ENCODE data around the gene EXO1.

DNA sequence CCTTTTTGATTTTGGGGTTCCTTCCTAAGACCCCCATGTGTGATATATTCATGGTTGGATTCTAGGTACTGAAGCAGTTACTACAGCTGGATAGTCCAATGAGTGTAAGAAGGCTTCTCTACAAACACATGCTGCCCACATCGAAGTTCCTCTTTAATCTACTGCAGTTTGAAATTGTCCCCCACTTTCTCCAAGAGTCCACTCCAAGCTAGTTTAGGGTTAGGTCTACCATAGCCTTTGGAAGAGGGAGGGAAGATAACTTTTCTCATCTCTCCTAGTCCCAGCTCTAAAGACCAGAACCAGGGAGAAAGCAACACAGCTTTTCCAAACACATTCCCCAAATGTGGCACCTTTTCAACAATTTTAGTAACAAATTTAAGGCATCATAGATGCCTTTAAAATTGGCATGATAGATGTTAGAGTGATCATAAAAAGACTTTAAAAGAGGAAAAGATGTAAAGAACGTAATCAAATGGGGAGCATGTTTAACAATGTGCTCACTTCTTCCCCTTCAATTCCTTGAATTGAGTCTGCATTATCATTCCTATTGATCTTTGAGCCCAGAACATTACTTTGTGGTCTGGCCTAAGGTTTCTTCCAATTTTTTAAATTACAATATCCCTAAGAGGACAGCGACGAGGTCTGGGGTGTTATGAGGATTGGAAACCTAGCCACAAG, 1.0 kb upstream of the EXO1 start:
- TF ChIP-seq ZNF274 (IDR thresholded peaks at IDR 0.05; ENCODE audit: low read length) (no peak), ZNF274 (tag by site-specific recombination; IDR thresholded peaks at IDR 0.05; ENCODE audit: borderline replicate concordance) (no peak), ZNF792 (tag by site-specific recombination; IDR thresholded peaks at IDR 0.05) (no peak), ZNF473 (tag by site-specific recombination; IDR thresholded peaks at IDR 0.05) (no peak), ZNF302 (tag by site-specific recombination; IDR thresholded peaks at IDR 0.05; ENCODE audit: low read depth) (no peak), GLI2 (tag by site-specific recombination; IDR thresholded peaks at IDR 0.05; ENCODE audit: borderline replicate concordance, low read depth) (no peak), ZNF324 (tag by site-specific recombination; IDR thresholded peaks at IDR 0.05) (no peak), ZNF843 (tag by site-specific recombination; IDR thresholded peaks at IDR 0.05) (no peak), ZSCAN30 (tag by site-specific recombination; IDR thresholded peaks at IDR 0.05) (no peak)
- TF ChIP-seq, protein P1, sequence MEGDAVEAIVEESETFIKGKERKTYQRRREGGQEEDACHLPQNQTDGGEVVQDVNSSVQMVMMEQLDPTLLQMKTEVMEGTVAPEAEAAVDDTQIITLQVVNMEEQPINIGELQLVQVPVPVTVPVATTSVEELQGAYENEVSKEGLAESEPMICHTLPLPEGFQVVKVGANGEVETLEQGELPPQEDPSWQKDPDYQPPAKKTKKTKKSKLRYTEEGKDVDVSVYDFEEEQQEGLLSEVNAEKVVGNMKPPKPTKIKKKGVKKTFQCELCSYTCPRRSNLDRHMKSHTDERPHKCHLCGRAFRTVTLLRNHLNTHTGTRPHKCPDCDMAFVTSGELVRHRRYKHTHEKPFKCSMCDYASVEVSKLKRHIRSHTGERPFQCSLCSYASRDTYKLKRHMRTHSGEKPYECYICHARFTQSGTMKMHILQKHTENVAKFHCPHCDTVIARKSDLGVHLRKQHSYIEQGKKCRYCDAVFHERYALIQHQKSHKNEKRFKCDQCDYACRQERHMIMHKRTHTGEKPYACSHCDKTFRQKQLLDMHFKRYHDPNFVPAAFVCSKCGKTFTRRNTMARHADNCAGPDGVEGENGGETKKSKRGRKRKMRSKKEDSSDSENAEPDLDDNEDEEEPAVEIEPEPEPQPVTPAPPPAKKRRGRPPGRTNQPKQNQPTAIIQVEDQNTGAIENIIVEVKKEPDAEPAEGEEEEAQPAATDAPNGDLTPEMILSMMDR (tag by site-specific recombination; IDR thresholded peaks at IDR 0.05), result no peak
- TF ChIP-seq, protein P2, sequence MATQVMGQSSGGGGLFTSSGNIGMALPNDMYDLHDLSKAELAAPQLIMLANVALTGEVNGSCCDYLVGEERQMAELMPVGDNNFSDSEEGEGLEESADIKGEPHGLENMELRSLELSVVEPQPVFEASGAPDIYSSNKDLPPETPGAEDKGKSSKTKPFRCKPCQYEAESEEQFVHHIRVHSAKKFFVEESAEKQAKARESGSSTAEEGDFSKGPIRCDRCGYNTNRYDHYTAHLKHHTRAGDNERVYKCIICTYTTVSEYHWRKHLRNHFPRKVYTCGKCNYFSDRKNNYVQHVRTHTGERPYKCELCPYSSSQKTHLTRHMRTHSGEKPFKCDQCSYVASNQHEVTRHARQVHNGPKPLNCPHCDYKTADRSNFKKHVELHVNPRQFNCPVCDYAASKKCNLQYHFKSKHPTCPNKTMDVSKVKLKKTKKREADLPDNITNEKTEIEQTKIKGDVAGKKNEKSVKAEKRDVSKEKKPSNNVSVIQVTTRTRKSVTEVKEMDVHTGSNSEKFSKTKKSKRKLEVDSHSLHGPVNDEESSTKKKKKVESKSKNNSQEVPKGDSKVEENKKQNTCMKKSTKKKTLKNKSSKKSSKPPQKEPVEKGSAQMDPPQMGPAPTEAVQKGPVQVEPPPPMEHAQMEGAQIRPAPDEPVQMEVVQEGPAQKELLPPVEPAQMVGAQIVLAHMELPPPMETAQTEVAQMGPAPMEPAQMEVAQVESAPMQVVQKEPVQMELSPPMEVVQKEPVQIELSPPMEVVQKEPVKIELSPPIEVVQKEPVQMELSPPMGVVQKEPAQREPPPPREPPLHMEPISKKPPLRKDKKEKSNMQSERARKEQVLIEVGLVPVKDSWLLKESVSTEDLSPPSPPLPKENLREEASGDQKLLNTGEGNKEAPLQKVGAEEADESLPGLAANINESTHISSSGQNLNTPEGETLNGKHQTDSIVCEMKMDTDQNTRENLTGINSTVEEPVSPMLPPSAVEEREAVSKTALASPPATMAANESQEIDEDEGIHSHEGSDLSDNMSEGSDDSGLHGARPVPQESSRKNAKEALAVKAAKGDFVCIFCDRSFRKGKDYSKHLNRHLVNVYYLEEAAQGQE (tag by site-specific recombination; IDR thresholded peaks at IDR 0.05), result no peak
- TF ChIP-seq, protein P3, sequence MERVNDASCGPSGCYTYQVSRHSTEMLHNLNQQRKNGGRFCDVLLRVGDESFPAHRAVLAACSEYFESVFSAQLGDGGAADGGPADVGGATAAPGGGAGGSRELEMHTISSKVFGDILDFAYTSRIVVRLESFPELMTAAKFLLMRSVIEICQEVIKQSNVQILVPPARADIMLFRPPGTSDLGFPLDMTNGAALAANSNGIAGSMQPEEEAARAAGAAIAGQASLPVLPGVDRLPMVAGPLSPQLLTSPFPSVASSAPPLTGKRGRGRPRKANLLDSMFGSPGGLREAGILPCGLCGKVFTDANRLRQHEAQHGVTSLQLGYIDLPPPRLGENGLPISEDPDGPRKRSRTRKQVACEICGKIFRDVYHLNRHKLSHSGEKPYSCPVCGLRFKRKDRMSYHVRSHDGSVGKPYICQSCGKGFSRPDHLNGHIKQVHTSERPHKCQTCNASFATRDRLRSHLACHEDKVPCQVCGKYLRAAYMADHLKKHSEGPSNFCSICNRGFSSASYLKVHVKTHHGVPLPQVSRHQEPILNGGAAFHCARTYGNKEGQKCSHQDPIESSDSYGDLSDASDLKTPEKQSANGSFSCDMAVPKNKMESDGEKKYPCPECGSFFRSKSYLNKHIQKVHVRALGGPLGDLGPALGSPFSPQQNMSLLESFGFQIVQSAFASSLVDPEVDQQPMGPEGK (tag by site-specific recombination; IDR thresholded peaks at IDR 0.05), result no peak
- TF ChIP-seq, protein P4, sequence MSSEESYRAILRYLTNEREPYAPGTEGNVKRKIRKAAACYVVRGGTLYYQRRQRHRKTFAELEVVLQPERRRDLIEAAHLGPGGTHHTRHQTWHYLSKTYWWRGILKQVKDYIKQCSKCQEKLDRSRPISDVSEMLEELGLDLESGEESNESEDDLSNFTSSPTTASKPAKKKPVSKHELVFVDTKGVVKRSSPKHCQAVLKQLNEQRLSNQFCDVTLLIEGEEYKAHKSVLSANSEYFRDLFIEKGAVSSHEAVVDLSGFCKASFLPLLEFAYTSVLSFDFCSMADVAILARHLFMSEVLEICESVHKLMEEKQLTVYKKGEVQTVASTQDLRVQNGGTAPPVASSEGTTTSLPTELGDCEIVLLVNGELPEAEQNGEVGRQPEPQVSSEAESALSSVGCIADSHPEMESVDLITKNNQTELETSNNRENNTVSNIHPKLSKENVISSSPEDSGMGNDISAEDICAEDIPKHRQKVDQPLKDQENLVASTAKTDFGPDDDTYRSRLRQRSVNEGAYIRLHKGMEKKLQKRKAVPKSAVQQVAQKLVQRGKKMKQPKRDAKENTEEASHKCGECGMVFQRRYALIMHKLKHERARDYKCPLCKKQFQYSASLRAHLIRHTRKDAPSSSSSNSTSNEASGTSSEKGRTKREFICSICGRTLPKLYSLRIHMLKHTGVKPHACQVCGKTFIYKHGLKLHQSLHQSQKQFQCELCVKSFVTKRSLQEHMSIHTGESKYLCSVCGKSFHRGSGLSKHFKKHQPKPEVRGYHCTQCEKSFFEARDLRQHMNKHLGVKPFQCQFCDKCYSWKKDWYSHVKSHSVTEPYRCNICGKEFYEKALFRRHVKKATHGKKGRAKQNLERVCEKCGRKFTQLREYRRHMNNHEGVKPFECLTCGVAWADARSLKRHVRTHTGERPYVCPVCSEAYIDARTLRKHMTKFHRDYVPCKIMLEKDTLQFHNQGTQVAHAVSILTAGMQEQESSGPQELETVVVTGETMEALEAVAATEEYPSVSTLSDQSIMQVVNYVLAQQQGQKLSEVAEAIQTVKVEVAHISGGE (tag by site-specific recombination; conservative IDR thresholded peaks at IDR 0.05; ENCODE audit: low read depth), result no peak

Measured in HEK293 (cell line).